Dermis blood vessel endothelial cell (primary cell): ENCODE data around the gene ASB12. TPM values are rescaled to one million over a fixed set of nuclear protein-coding genes. Genes with fewer than 3 reads are reported as not detected.
"Not testable (repeated sequence)": the region's sequence is repeated elsewhere in the genome, so short reads cannot be mapped to it uniquely, and the experiment has no call there.

ENCODE experiments used
- DNase-seq: peaks from one replicate; pipeline ENCODE4 v3.0.0; 2010
- total RNA-seq: library from RNA; depleted of rRNA; stranded (reverse); fragments of >200 nt; gene quantifications from 2 replicates; pipeline ENCODE4 v1.2.3, GENCODE V29; 2014

The ASB12 gene
- not detected in 2 replicates for total RNA-seq

GRCh38 chrX:64230123-64230970, at the start of gene ASB12:
Gene ASB12 (minus strand): TSS chrX:64230607. CDS start chrX:64225650, 4,957 bp downstream.
- no peak for DNase-seq

- no peak for DNase-seq
Observed at GRCh38 chrX:64265265-64265664, 34.9 kb upstream of the ASB12 start.

- no peak for DNase-seq
Observed at GRCh38 chrX:64229154-64229553, 1.3 kb downstream of the ASB12 start.

GRCh38 chrX:64218023-64218422, 12.4 kb downstream of the ASB12 start:
- DNase-seq: no peak

GRCh38 chrX:64213989-64214388, 16.4 kb downstream of the ASB12 start:
- not testable (repeated sequence) for DNase-seq

GRCh38 chrX:64206556-64207162, 23.7 kb downstream of the ASB12 start:
- no peak for DNase-seq

- DNase-seq: peak; percentile 90
Observed at GRCh38 chrX:64205735-64206501, 24.5 kb downstream of the ASB12 start.

GRCh38 chrX:64205441-64205734, 25.0 kb downstream of the ASB12 start, which contains the start of gene AMER1:
Gene AMER1 (minus strand): TSS chrX:64205708. CDS start chrX:64193286, 12,422 bp downstream.
- no peak for DNase-seq

- peak; percentile 20 for DNase-seq
Observed at GRCh38 chrX:64204701-64205440, 25.5 kb downstream of the ASB12 start.

GRCh38 chrX:64204252-64204651, 26.2 kb downstream of the ASB12 start:
- peak; percentile 2 for DNase-seq

- no peak for DNase-seq
Observed at GRCh38 chrX:64202808-64203325, 27.5 kb downstream of the ASB12 start.

GRCh38 chrX:64198036-64198435, 32.4 kb downstream of the ASB12 start:
- DNase-seq: no peak

- no peak for DNase-seq
Observed at GRCh38 chrX:64196606-64197005, 33.8 kb downstream of the ASB12 start.

GRCh38 chrX:64195862-64196261, 34.5 kb downstream of the ASB12 start:
- DNase-seq: no peak

- DNase-seq: no peak
Observed at GRCh38 chrX:64192673-64193072, 37.7 kb downstream of the ASB12 start.

- DNase-seq: no peak
Observed at GRCh38 chrX:64192040-64192439, 38.4 kb downstream of the ASB12 start.

- DNase-seq: no peak
Observed at GRCh38 chrX:64191281-64192010, 39.0 kb downstream of the ASB12 start.

GRCh38 chrX:64190136-64190740, 40.2 kb downstream of the ASB12 start:
- DNase-seq: no peak

- no peak for DNase-seq
Observed at GRCh38 chrX:64188901-64189300, 41.5 kb downstream of the ASB12 start.

- DNase-seq: no peak
Observed at GRCh38 chrX:64187762-64188150, 42.7 kb downstream of the ASB12 start.
